Muscle layer of duodenum (tissue), 2 donors: ENCODE data around the gene AP3B1.
"Not testable (repeated sequence)": the region's sequence is repeated elsewhere in the genome, so short reads cannot be mapped to it uniquely, and the experiment has no call there.

ENCODE experiments used
- H3K27ac ChIP-seq: one replicate; pipeline ENCODE4 v1.7.0; 2013; ENCODE audit warnings: mild to moderate bottlenecking, low read length
- H3K27me3 ChIP-seq: one replicate; pipeline ENCODE4 v1.7.0; 2013; ENCODE audit warnings: low read depth, mild to moderate bottlenecking, control low read depth, low read length
- H3K36me3 ChIP-seq, 2 donors: one replicate each; pipeline ENCODE4 v1.7.0; 2013; ENCODE audit warnings: low read length in 2 of 2, control low read depth in 1 of 2, mild to moderate bottlenecking in 1 of 2; ENCODE audit not compliant: insufficient read depth in 2 of 2, control insufficient read depth in 1 of 2
- H3K4me1 ChIP-seq, 2 donors: one replicate each; pipeline ENCODE4 v1.7.0; 2013; ENCODE audit warnings: low read length in 2 of 2, mild to moderate bottlenecking in 2 of 2, control low read depth in 1 of 2, moderate library complexity in 1 of 2; ENCODE audit not compliant: insufficient read depth in 2 of 2, control insufficient read depth in 1 of 2
- H3K4me3 ChIP-seq, 2 donors: one replicate each; pipeline ENCODE4 v1.7.0; 2013; ENCODE audit warnings: low read length in 2 of 2, low read depth in 1 of 2, mild to moderate bottlenecking in 1 of 2
- H3K9me3 ChIP-seq, 2 donors: one replicate each; pipeline ENCODE4 v1.7.0; 2013; ENCODE audit warnings: low read length in 2 of 2, control low read depth in 1 of 2, mild to moderate bottlenecking in 1 of 2; ENCODE audit not compliant: control insufficient read depth in 1 of 2
- donor health status: healthy.

Gene AP3B1

GRCh38 chr5:78063495-78063894 lies 231.0 kb downstream of the AP3B1 start:
- Histone ChIP-seq H3K4me3 (no peak overlapping the region), H3K27me3 (no peaks in the 10 kb centered on the region), H3K27ac (no peak overlapping the region), H3K4me1 (no peaks in the 10 kb centered on the region), H3K36me3 (no peaks in the 10 kb centered on the region), H3K9me3 (peaks cover 0 to 9% of the 10 kb centered on the region in 2 donors)

- Histone ChIP-seq H3K4me1 (no peaks in the 10 kb centered on the region), H3K4me3 (no peak overlapping the region), H3K27ac (no peak overlapping the region), H3K36me3 (no peaks in the 10 kb centered on the region), H3K9me3 (peaks cover 0 to 6% of the 10 kb centered on the region in 2 donors), H3K27me3 (no peaks in the 10 kb centered on the region)
Observed at GRCh38 chr5:78062645-78063044, 231.9 kb downstream of the AP3B1 start.

GRCh38 chr5:78060421-78060820 lies 234.1 kb downstream of the AP3B1 start:
- no peaks in the 10 kb centered on the region for H3K36me3 ChIP-seq
- H3K27me3 ChIP-seq = no peaks in the 10 kb centered on the region
- no peak overlapping the region for H3K4me3 ChIP-seq
- no peak overlapping the region for H3K27ac ChIP-seq
- H3K4me1 ChIP-seq = no peaks in the 10 kb centered on the region
- H3K9me3 ChIP-seq = no peaks in the 10 kb centered on the region

GRCh38 chr5:78058625-78059024 lies 235.9 kb downstream of the AP3B1 start:
- Histone ChIP-seq H3K9me3 (no peaks in the 10 kb centered on the region), H3K36me3 (no peaks in the 10 kb centered on the region), H3K27me3 (no peaks in the 10 kb centered on the region), H3K4me1 (no peaks in the 10 kb centered on the region), H3K27ac (no peak overlapping the region), H3K4me3 (no peak overlapping the region)

- no peak overlapping the region for H3K27ac ChIP-seq
- no peaks in the 10 kb centered on the region for H3K4me1 ChIP-seq
- no peaks in the 10 kb centered on the region for H3K36me3 ChIP-seq
- H3K4me3 ChIP-seq = no peak overlapping the region
- H3K9me3 ChIP-seq = no peaks in the 10 kb centered on the region
- no peaks in the 10 kb centered on the region for H3K27me3 ChIP-seq
Observed at GRCh38 chr5:78056901-78057514, 237.5 kb downstream of the AP3B1 start.

GRCh38 chr5:78056053-78056452 lies 238.4 kb downstream of the AP3B1 start:
- H3K4me1 ChIP-seq = no peaks in the 10 kb centered on the region
- H3K27me3 ChIP-seq = no peaks in the 10 kb centered on the region
- no peak overlapping the region for H3K4me3 ChIP-seq
- no peaks in the 10 kb centered on the region for H3K36me3 ChIP-seq
- no peaks in the 10 kb centered on the region for H3K9me3 ChIP-seq
- H3K27ac ChIP-seq = no peak overlapping the region

- H3K9me3 ChIP-seq = no peaks in the 10 kb centered on the region
- no peak overlapping the region for H3K4me3 ChIP-seq
- H3K36me3 ChIP-seq = no peaks in the 10 kb centered on the region
- no peaks in the 10 kb centered on the region for H3K27me3 ChIP-seq
- no peak overlapping the region for H3K27ac ChIP-seq
- H3K4me1 ChIP-seq = no peaks in the 10 kb centered on the region
Observed at GRCh38 chr5:78050888-78051287, 243.6 kb downstream of the AP3B1 start.

- not testable (repeated sequence) for H3K27me3 ChIP-seq, H3K27ac ChIP-seq, H3K36me3 ChIP-seq, H3K9me3 ChIP-seq, H3K4me1 ChIP-seq, H3K4me3 ChIP-seq
Observed at GRCh38 chr5:78046823-78047222, 247.7 kb downstream of the AP3B1 start.

GRCh38 chr5:78046006-78046405 lies 248.5 kb downstream of the AP3B1 start:
- Histone ChIP-seq H3K27me3 (no peaks in the 10 kb centered on the region), H3K36me3 (peaks cover 0 to 9% of the 10 kb centered on the region in 2 donors), H3K4me1 (no peaks in the 10 kb centered on the region), H3K4me3 (no peak overlapping the region), H3K27ac (no peak overlapping the region), H3K9me3 (no peaks in the 10 kb centered on the region)

- no peak overlapping the region for H3K4me3 ChIP-seq
- H3K4me1 ChIP-seq = no peaks in the 10 kb centered on the region
- no peaks in the 10 kb centered on the region for H3K9me3 ChIP-seq
- peaks cover 0 to 21% of the 10 kb centered on the region in 2 donors for H3K36me3 ChIP-seq
- H3K27ac ChIP-seq = no peak overlapping the region
- no peaks in the 10 kb centered on the region for H3K27me3 ChIP-seq
Observed at GRCh38 chr5:78041805-78042204, 252.7 kb downstream of the AP3B1 start.

GRCh38 chr5:78025540-78025939 lies 269.0 kb downstream of the AP3B1 start:
- Histone ChIP-seq H3K27ac (no peak overlapping the region), H3K27me3 (no peaks in the 10 kb centered on the region), H3K9me3 (no peaks in the 10 kb centered on the region), H3K36me3 (peaks cover 0 to 7% of the 10 kb centered on the region in 2 donors), H3K4me3 (no peak overlapping the region), H3K4me1 (no peaks in the 10 kb centered on the region)

- H3K9me3 ChIP-seq = no peaks in the 10 kb centered on the region
- no peaks in the 10 kb centered on the region for H3K4me1 ChIP-seq
- H3K27ac ChIP-seq = no peak overlapping the region
- H3K36me3 ChIP-seq = peaks cover 2 to 3% of the 10 kb centered on the region in 2 donors
- H3K27me3 ChIP-seq = no peaks in the 10 kb centered on the region
- no peak overlapping the region for H3K4me3 ChIP-seq
Observed at GRCh38 chr5:78019744-78020143, 274.8 kb downstream of the AP3B1 start.
